HG02763 (cell line): Measurements from ENCODE around the gene ESAM.
A peak's percentile ranks its signal among the peaks of the same experiment; 100 is the strongest.

Experiments used
- ATAC-seq: cut with Tn5 transposase; IDR thresholded peaks from one replicate; pipeline ENCODE4 v1.9.1; 2021; ENCODE audit warnings: mild to moderate bottlenecking, moderate library complexity; ENCODE audit not compliant: unreplicated experiment

The ESAM gene, protein sequence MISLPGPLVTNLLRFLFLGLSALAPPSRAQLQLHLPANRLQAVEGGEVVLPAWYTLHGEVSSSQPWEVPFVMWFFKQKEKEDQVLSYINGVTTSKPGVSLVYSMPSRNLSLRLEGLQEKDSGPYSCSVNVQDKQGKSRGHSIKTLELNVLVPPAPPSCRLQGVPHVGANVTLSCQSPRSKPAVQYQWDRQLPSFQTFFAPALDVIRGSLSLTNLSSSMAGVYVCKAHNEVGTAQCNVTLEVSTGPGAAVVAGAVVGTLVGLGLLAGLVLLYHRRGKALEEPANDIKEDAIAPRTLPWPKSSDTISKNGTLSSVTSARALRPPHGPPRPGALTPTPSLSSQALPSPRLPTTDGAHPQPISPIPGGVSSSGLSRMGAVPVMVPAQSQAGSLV

DNA sequence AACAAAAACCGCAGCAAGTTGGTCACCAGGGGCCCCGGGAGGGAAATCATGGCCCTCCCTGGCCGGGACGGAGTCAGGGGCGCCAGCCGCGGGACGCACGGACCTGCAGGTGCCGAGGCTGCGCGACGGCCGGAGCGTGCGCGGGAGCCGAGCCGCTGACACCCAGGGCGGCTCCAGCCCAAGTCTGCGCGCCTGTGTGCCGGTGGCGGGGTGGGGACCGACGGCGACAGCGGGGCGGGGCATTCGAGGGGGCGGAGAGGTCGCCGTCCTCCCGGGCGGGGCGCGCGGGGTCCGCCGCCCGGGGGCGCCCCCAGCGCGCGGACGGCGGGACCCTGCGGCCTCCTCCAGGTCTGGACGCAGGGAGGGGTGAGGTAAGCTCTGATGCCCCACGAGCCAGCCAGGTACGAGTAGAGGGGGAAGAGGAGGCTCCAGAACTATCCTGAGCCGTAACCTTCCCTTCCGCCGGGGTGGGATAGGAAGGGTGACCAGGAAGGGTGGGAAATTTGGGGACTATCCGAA is at the start of gene ESAM:
ESAM (minus strand) TSS at position 186 of the 519 bp plus-strand sequence; CDS start at position 50, 136 bp downstream.
- peak; percentile 61 for ATAC-seq

DNA sequence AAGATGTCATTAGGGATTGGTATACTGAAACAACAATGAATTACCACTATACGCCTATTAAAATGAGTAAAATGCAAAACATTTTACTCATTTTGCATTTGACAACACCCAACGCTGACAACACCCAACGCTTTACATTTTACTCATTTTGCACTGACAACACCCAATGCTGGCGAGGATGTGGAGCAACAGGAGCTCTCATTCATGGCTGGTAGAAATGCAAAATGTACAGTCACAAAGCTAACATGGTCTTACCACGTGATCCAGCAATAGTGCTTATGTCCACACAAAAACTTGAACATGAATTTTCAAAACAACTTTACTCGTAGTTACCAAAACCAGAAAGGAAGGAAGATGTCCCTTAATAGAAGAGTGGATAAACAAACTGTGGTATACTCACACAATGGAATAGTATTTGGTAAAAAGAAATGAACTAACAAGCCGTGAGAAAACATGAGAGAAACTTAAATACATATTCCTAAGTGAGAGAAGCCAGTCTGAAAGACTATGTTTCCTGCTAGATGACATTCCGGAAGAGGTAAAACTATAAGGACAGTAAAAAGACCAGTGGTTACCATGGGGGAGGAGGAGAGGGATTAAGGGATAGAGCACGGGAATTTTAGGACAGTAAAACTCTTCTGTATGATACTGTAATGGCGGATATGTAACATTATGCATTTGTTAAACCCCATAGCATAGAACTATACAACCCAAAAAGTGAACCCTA is 49.5 kb upstream of the ESAM start:
- ATAC-seq, result no peak

DNA sequence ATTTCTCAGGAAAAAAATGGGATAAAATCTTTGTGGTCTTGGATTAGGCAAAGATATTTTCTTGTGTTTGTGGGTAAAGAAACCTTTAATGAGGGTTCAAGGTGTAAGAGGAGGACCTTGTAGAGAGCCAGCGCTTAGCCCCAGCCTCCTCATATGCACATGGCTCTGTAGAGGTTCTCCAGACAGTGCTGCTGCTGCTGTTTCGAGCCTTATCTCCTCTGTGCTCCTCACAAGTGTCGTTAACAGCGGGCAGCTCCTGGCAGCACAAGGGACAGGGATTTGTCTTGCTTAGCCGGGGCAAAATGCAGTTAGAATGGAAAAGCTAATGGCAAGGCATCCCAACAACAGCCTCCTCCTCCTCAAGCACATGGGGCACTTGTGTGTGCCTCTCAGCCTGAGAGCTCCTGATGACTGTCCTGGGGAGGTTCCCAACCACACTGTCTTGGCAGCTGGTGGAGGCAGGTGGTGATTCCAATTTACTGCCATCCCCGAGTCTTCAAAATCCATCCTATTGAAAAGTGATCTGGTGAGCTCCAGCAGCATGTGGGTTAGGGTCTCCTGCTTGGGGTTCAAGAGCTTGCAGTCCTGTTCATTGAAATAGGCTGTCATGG is 45.7 kb upstream of the ESAM start:
- ATAC-seq, result no peak

DNA sequence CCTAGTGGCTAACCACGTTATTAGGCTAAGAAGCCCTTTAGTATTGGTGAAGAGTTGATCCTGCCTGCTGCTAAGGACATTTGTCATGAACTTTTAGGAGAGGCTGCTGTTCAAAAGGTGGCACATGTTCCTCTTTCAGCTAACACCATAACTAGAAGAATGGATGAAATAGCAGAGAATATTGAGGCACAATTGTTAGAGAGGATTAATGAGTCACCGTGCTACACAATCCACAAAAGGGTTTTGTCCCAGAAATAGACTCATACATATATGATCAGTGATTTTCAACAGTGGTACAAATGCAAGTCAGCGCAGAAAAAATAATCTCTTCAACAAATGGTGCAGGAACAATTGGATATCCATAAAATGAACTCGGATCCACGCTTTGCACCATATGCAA is 45.1 kb upstream of the ESAM start:
- no peak for ATAC-seq

DNA sequence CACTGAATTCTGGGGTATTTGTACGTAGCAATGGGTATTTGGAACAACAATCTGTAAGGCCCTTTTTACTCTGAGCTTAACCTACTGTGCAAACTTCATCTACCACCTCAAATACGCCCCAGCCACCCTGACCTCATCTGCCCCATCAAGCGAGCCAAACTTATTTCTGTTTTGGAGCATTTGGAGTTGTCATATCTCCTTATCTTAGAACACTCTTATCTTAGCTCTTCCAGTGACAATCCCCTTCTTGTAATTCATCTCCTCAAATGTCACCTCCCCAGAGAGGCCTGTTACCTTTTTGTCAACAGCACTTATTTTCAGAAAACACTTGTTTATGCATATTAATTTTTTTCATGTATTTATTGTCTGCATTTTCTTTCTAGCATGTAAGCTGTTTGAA is 42.8 kb upstream of the ESAM start:
- no peak for ATAC-seq

DNA sequence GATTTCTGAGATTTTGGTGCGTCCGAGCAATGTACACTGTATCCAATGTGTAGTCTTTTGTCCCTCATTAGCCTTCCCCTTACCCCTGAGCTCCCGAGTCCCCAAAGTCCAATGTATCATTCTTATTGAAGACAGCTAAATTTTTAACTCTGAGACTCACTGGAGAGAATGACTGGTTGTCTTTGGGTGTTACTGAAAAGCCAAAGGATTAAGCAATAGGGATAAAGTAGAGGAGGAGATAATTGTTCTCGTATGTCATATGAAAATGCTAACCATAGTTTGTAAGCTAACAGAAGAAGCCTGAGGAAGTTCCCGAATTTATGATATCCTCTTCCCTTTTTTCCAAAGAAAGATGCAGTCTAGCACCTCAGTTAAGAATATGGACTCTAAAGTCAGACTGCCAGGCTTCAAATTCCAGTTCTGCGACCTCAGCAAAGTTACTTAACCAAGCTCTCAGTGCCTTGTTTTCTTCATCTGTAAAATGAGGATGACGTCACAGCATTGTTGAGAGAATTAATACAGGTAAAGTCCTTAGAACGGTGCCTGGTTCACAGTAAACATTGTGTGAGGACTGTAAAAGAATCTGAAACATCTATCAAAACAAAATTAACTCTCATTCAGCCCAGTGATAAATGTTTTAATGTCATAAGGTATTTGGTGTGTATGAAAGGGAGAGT is 39.7 kb upstream of the ESAM start:
- ATAC-seq, result no peak

DNA sequence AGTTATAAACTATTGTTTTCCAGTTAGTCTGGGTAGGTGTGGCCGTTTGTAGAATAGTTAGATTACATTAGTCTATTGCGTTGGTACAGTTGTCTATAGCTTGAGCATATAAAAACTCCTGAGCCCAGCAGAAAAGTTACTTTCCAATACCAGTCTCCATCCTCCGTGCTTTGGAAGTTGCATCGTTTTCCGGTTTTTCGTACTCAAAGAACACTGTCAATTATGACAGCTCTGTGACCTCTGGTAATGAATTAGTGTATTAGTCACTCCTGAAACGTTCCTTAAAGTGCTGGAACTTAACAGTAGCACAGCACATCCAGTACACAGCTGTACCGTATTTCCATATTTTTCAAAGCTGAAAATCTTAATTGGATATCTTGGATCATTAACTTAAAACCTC is 38.9 kb upstream of the ESAM start:
- no peak for ATAC-seq

DNA sequence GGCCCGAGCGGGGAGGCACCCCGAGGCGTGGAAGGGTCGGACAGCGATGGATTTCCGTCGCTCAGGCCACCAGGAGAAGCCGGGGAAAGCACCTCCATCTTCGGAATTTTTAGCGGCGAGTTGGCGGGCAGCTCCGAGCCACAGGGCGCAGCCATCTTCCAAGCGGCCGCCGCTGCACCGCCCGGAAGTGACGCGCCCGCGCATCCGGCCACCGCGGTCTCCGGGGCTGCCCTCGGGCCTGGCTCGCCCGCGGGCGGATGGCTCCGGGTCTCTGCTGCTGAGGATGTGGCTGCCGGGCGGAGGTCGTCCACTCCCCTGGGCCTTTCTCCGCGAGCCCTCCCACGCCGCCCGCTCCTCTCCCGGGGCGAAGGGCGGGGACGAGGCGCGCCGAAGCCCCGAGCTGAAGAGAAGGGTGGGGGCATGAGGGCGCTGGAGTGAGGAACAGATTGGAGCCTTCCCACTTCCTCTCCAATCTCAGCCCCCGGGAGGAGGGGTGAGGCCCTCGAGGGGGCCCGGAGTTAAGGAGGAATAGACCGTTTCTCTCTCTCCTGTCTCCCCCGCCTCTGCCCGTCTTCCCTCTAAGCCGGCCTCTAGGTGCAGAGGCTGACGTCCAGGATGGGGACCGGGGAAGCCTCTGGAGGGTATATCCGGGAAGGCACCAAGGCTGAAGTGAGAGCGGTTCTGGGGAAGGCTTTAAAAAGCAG is 38.3 kb upstream of the ESAM start, which contains the start of gene MSANTD2:
MSANTD2 (minus strand) TSS at position 181 of the 704 bp plus-strand sequence; CDS start at position 155, 26 bp downstream.
- ATAC-seq, result peak; percentile 86

DNA sequence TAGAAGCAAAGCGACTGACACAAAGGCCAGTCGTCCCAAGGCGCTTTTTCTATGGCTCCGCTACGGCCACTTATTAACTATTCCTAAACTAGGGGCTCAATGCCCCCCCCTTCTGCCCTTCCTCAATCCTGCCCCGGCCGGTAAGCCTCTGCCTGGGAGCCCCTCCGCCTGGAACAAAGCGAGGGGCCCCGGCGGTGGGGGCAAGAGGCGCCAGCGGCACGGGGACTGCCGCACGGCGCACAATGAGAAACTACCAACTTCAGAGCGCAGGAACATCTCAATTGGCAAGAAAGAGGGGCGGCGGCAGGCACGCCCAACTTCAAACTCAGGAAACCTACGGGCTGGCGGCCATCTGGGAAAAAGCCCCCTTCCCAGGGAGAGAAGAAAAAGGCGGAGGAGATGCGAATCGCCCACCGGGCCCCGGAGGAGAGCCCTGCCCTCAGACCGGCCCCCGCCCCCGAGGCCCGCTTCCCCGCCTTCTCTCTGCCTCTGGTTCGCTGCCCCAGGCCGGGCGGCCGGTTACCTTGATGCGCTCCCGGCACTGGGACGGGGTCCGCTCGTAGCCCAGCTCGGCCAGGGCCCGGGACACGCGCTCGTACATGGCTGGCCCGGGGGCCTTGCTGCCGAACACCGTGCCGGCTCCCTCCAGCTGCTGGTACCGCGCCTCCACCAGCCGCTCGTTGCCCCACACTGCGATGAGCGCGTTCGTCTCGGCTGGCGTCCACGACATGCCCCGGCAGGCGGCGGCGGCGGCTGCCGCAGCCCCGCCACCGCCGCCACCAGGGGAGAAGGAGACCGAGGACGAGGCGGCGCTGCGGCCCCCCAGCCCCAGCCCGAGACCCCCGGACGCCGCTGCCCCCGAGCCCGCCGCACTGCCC is 37.5 kb upstream of the ESAM start:
- ATAC-seq, result peak; percentile 39

DNA sequence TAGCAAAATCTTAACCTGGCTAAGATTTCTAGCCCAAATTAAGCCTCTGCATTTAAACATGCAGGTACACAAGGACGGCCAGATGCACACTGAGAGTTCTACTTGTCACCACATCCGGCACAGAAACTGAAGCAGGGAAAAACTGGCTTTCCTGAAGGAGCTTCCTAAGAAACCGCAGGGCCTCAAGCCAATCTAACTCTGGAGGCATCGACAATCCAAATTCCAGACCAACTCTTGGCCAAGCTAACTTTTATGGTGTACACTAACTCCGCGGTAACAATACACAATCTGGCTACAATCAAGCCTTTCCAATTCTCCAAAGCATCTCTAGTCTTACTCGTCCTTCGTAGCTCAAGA is 36.9 kb upstream of the ESAM start:
- ATAC-seq, result no peak

DNA sequence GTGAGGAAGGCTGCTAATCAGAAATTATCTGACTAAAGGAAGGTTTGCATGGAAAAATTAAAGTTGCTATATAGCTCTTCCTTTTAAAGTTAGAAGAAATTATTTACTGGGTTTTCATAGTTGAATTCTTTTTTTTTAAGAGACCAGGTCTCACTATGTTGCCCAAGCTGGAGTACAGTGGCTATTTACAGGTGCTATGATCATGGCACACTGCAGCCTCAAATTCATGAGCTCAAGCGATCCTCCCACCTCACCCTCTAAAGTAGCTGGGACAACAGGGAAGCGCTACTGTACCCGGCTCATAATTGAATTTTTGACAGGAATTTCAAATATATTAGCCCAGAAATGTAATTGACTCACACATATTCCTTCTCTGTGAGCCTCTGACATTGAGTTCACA is 34.2 kb upstream of the ESAM start:
- ATAC-seq, result no peak

DNA sequence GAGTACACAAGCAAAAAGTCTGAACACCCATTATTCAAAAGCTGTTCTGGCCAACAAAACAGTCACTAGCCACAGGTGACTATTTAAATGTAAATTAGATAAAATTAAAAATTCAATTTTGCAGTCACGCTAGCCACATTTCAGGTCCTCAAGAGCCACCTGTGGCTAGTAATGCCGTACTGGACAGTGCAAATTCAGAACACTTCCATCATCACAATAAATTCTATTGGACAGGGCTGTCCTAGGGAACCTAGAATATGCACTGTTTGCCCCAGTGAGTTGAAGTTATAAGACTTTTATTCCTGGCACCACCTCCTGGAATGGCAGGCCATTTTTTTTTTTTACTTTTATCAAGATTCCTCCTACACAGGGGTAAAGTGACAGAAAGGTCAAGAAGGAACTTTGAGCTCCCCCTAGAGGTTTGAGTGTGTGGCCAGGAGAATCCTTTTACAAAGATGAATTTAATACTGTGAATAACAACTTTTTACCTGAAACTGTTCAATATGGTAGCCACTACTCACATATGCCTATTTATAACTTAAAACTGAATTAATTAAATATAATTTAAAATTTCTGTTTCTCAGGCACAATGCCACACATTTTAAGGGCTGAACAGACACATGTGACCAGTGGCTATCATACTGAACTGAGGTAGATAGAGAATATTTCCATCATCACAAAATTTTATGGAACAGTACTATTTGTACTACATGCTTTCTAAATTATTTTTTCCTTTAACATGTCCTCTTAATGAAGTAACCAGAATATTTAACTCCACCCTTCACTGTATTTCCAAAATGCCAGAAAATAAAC is 31.6 kb upstream of the ESAM start:
- ATAC-seq, result peak; percentile 43

DNA sequence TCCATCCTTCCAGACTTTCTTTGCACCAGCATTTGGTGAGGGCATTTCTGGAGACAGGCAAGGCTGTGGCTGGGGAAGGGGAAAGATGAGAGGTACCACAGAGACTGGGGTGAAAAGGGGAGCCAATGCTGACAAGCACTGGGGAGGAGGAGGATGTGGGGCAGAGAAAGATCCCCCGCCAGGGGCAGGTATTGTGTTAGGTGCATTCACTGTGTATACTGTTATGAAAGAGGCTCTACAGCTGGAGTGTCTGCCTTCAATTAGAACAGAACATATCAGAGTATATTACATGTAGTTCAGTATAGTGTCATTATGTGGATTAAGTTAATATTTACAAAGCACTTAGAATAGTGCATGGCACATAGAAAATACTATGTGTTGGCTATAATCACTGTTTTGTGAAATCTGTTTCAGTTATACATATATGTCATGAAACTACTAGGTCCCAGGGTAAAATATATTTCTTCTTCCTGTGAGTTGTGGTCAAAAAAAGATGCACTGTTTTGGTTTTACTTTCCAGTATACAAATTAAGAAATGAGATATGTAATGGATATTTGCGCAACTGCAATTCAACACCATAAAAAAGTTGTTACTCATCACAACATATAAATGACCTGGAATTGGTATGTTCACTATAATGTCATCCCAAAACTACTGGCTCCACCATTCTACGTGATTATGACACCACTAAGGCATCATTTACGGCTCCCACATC is 29.7 kb upstream of the ESAM start:
- no peak for ATAC-seq

DNA sequence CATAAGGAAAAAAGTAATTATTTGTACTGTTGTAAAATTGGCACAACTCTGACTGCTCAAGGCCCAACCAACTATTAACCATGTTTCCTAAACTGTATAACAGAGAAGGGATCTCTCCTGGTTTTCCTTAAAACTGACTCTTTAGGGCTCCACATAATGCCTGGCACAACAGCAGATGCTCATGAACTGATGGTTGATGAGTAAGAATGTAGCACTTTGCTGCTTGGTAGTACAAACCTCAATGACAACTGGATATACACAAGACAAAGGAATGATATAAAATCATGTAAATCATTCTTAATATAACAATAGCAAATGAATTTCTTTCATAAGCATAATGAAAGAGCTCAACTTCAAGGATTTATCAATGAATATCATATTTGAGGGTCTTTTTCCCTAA is 26.4 kb upstream of the ESAM start:
- ATAC-seq, result no peak

DNA sequence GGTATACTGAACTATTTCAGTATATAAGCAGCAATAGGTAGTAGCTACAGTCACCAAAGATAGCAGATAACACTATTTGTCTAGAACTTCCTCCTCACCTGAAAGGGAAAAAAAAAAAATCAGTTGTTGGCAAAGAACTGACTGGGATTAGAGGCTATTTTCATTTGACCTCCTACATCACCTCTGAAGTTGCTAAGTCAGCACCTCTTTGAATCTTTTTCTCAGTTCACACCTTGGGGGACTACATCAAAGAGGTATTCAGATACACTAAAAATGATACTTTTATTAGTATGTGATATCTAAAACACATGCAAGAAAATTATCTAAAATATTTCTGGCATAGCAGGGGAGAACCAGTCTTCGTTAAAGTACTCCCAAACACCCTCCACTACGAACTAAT is 22.0 kb upstream of the ESAM start:
- ATAC-seq, result no peak

DNA sequence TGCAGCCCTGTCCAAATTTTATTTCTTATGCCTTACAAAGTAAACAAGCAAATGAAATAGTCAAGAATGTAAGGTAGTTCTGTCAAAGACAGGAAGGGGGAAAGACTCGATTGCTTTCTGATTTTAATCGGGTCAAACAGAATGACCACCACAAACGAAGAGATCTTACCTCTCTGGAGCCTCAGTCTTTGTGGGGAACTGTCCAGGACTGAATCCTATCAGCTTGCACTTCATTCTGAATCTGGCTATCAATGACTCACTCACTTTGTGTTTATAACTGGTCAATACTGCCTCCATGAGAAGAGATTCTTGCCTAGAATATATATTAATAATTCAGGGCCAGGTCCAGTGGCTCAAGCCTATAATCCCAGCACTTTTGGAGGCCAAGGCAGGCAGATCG is 20.9 kb upstream of the ESAM start:
- no peak for ATAC-seq

DNA sequence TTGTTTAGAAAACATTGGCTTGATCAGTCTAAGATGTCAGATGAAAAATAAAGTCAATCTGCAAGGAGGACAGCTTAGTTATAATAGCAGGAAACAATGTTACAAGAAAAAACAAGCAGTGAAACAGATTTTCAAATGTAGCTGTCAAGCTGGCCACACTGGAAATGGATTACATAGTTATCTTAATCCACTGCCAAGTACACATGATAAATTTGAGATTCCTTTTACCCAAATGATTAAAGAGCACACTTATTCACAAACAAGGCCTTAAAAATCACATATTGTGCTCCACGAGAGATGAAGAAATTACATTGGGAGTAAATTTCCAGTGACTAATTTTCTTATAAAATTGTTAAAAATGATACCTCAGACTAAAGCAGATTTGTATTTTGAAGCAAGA is 17.5 kb upstream of the ESAM start:
- no peak for ATAC-seq

DNA sequence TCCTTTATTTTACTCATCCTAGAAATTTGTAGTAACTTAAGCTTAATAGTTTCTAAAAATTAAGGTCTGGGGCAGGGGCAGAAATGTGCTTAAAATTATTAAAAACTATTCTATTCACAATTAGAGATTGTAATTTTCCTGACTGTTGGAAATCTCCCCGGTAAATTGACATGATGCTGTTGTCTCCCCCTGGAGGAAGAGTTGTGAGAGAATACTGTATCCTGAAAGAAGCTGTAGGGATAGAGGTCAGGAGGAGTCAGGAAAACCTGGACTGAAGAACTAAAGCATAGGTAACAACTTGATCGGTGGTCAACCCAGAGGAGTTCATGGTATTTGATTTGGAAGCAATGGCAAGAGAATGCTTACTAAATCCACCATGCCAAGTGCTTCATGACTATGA is 16.2 kb upstream of the ESAM start:
- ATAC-seq, result no peak
